ENCODE results near the gene APBA3. TPM values are rescaled to one million over a fixed set of nuclear protein-coding genes. Genes with fewer than 3 reads are reported as not detected.

Gene APBA3
- total RNA-seq, 3 donors from 2014 or later (not counting 1 experiment from before 2014, with no cell fraction given), result 39.9 to 53.6 (median 43.8) TPM

GRCh38 chr19:3805859-3806258, 44.4 kb upstream of the APBA3 start:
- H3K36me3 Mint-ChIP-seq, result no peaks in the 10 kb centered on the region
- Histone ChIP-seq H3K4me3 (ENCODE audit: low read length) (no peak overlapping the region), H3K4me1 (ENCODE audit: control insufficient read depth, insufficient read depth, low read length) (peaks cover 96% of the 10 kb centered on the region), H3K27ac (ENCODE audit: low read length) (peak overlapping the region; percentile 81), H3K36me3 (ENCODE audit: control insufficient read depth, insufficient read depth, low read length) (no peaks in the 10 kb centered on the region), H3K27me3 (ENCODE audit: control insufficient read depth, insufficient read depth, low read length) (no peaks in the 10 kb centered on the region), H3K9me3 (ENCODE audit: control insufficient read depth, insufficient read depth, low read length) (no peaks in the 10 kb centered on the region)
- H3K27me3 Mint-ChIP-seq (ENCODE audit: low read depth in 2 of 2), result no peaks in the 10 kb centered on the region
- H3K4me1 Mint-ChIP-seq, result peaks cover 26 to 68% of the 10 kb centered on the region in 2 donors
- ATAC-seq, result no peak
- no peak overlapping the region for H3K4me3 Mint-ChIP-seq
- TF ChIP-seq, protein P1, sequence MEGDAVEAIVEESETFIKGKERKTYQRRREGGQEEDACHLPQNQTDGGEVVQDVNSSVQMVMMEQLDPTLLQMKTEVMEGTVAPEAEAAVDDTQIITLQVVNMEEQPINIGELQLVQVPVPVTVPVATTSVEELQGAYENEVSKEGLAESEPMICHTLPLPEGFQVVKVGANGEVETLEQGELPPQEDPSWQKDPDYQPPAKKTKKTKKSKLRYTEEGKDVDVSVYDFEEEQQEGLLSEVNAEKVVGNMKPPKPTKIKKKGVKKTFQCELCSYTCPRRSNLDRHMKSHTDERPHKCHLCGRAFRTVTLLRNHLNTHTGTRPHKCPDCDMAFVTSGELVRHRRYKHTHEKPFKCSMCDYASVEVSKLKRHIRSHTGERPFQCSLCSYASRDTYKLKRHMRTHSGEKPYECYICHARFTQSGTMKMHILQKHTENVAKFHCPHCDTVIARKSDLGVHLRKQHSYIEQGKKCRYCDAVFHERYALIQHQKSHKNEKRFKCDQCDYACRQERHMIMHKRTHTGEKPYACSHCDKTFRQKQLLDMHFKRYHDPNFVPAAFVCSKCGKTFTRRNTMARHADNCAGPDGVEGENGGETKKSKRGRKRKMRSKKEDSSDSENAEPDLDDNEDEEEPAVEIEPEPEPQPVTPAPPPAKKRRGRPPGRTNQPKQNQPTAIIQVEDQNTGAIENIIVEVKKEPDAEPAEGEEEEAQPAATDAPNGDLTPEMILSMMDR (IDR thresholded peaks at IDR 0.05), result no peak
- H3K27ac Mint-ChIP-seq, result peak overlapping the region in 1 of 2 donors; percentile 91
- 94% methylated on average over 29 of the region's 29 CpGs for WGBS (ENCODE audit: insufficient coverage)
- no peaks in the 10 kb centered on the region for H3K9me3 Mint-ChIP-seq
- DNase-seq, result no peak
- intact Hi-C loops (cut with micrococcal nuclease), result no loop called here

DNA sequence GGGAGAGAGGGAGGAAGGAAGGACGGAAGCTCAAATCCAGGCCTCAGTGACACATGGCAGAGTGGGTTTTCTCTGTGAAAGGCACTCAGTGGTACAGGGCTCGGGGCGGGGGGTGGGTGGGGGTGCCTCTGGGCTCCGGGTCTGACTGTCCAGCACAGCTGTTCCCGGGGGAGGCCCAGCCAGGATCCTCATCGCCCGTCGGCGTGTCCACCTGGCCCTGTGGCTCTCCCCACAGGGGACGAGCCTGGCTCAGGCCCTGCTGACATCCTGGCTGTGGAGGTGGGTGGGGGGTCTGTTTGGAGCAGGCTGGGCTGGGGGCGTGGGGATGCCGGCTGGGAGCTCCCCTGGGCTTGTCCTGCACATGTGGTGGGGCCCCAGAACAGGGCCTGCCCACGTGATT, 42.9 kb upstream of the APBA3 start:
- H3K4me3 ChIP-seq (ENCODE audit: low read length), result no peak overlapping the region
- Mint-ChIP-seq H3K36me3 (no peaks in the 10 kb centered on the region), H3K4me1 (peaks cover 32 to 73% of the 10 kb centered on the region in 2 donors), H3K27ac (peak overlapping the region; percentile 44 to 68), H3K27me3 (ENCODE audit: low read depth in 2 of 2) (no peaks in the 10 kb centered on the region), H3K4me3 (no peak overlapping the region), H3K9me3 (no peaks in the 10 kb centered on the region)
- TF ChIP-seq, protein P1 (IDR thresholded peaks at IDR 0.05), result no peak
- no peaks in the 10 kb centered on the region for H3K9me3 ChIP-seq (ENCODE audit: control insufficient read depth, insufficient read depth, low read length)
- no peak for DNase-seq
- intact Hi-C loops (cut with micrococcal nuclease), result no loop called here
- WGBS (ENCODE audit: insufficient coverage), result 95% methylated on average over 13 of the region's 13 CpGs
- peaks cover 96% of the 10 kb centered on the region for H3K4me1 ChIP-seq (ENCODE audit: control insufficient read depth, insufficient read depth, low read length)
- no peaks in the 10 kb centered on the region for H3K27me3 ChIP-seq (ENCODE audit: control insufficient read depth, insufficient read depth, low read length)
- peak overlapping the region; percentile 27 for H3K27ac ChIP-seq (ENCODE audit: low read length)
- no peak for ATAC-seq
- no peaks in the 10 kb centered on the region for H3K36me3 ChIP-seq (ENCODE audit: control insufficient read depth, insufficient read depth, low read length)

DNA sequence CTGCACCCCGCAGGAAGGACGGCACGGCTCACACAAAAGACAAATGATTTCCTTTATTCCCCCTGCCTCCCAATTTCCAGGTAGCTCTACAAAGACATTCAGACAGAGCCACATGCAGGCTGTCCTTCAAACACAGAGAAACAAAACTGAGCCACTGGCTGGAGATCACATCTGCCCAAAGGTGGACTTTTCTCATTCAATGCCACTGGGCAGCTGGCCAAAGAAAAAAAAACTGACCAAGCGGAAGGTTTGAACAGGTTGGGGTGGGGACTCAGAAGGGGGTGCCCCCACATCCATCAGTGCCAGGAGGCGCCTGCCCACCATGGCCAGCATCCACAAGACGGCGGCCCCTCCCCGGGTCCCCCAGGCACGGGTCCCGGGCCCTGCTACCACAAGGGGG, 42.5 kb upstream of the APBA3 start:
- no peak overlapping the region for H3K27ac ChIP-seq (ENCODE audit: low read length)
- no peaks in the 10 kb centered on the region for H3K9me3 ChIP-seq (ENCODE audit: control insufficient read depth, insufficient read depth, low read length)
- H3K36me3 ChIP-seq (ENCODE audit: control insufficient read depth, insufficient read depth, low read length), result no peaks in the 10 kb centered on the region
- no peak for DNase-seq
- 95% methylated on average over 10 of the region's 10 CpGs for WGBS (ENCODE audit: insufficient coverage)
- H3K27ac Mint-ChIP-seq, result peak overlapping the region; percentile 44 to 68
- H3K27me3 ChIP-seq (ENCODE audit: control insufficient read depth, insufficient read depth, low read length), result no peaks in the 10 kb centered on the region
- H3K4me1 Mint-ChIP-seq, result peaks cover 36 to 74% of the 10 kb centered on the region in 2 donors
- ATAC-seq, result no peak
- H3K27me3 Mint-ChIP-seq (ENCODE audit: low read depth in 2 of 2), result no peaks in the 10 kb centered on the region
- H3K4me3 ChIP-seq (ENCODE audit: low read length), result no peak overlapping the region
- no peaks in the 10 kb centered on the region for H3K9me3 Mint-ChIP-seq
- no peaks in the 10 kb centered on the region for H3K36me3 Mint-ChIP-seq
- intact Hi-C loops (cut with micrococcal nuclease), result no loop called here
- TF ChIP-seq, protein P1 (IDR thresholded peaks at IDR 0.05), result no peak
- peaks cover 96% of the 10 kb centered on the region for H3K4me1 ChIP-seq (ENCODE audit: control insufficient read depth, insufficient read depth, low read length)
- H3K4me3 Mint-ChIP-seq, result peak overlapping the region; percentile 65

Measured in natural killer cell (primary cell).